HuH-7 (cell line): ENCODE results near the gene NPRL2.
"Not testable (repeated sequence)": the region's sequence is repeated elsewhere in the genome, so short reads cannot be mapped to it uniquely, and the experiment has no call there.

Source experiments
- DNase-seq: peaks from one replicate; pipeline ENCODE4 v3.0.0; 2011; ENCODE audit warnings: low spot score

NPRL2 gene

GRCh38 chr3:50327129-50327528 lies 23.4 kb downstream of the NPRL2 start:
- DNase-seq: no peak

- no peak for DNase-seq
Observed at GRCh38 chr3:50326182-50326541, 24.4 kb downstream of the NPRL2 start.

GRCh38 chr3:50325497-50326181 lies 24.9 kb downstream of the NPRL2 start:
- DNase-seq: no peak

GRCh38 chr3:50325113-50325480 lies 25.5 kb downstream of the NPRL2 start:
- no peak for DNase-seq

GRCh38 chr3:50324351-50325112 lies 26.0 kb downstream of the NPRL2 start:
- DNase-seq: peak; percentile 88

- no peak for DNase-seq
Observed at GRCh38 chr3:50323614-50324199, 26.9 kb downstream of the NPRL2 start.

GRCh38 chr3:50323092-50323600 lies 27.4 kb downstream of the NPRL2 start:
- no peak for DNase-seq

GRCh38 chr3:50322386-50323091 lies 28.0 kb downstream of the NPRL2 start, which contains the start of gene HYAL2:
Gene HYAL2 (minus strand): TSS chr3:50322745. CDS start chr3:50320489, 2,256 bp downstream.
- DNase-seq: no peak

- no peak for DNase-seq
Observed at GRCh38 chr3:50322115-50322385, 28.5 kb downstream of the NPRL2 start.

- peak; percentile 91 for DNase-seq
Observed at GRCh38 chr3:50321336-50322114, 29.1 kb downstream of the NPRL2 start.

GRCh38 chr3:50320853-50321335 lies 29.7 kb downstream of the NPRL2 start:
- DNase-seq: peak; percentile 77

- DNase-seq: no peak
Observed at GRCh38 chr3:50319894-50320625, 30.5 kb downstream of the NPRL2 start.

- DNase-seq: no peak
Observed at GRCh38 chr3:50319181-50319893, 31.2 kb downstream of the NPRL2 start.

GRCh38 chr3:50318615-50319014 lies 32.0 kb downstream of the NPRL2 start:
- no peak for DNase-seq

- no peak for DNase-seq
Observed at GRCh38 chr3:50318163-50318562, 32.4 kb downstream of the NPRL2 start.

- no peak for DNase-seq
Observed at GRCh38 chr3:50317300-50317699, 33.3 kb downstream of the NPRL2 start.

- DNase-seq: no peak
Observed at GRCh38 chr3:50316657-50317242, 33.8 kb downstream of the NPRL2 start.

GRCh38 chr3:50314816-50315215 lies 35.8 kb downstream of the NPRL2 start:
- no peak for DNase-seq

- DNase-seq: no peak
Observed at GRCh38 chr3:50314342-50314741, 36.2 kb downstream of the NPRL2 start.

GRCh38 chr3:50312041-50312440 lies 38.5 kb downstream of the NPRL2 start:
- DNase-seq: not testable (repeated sequence)
